Anterior cingulate cortex (tissue), 58 donors: ENCODE data around the gene CCDC106.
A peak's percentile ranks its signal among the peaks of the same experiment; 100 is the strongest.

Experiments used
- DNase-seq, 58 donors: peaks; one replicate each; lab custom pipeline; 2025; lab: John Stamatoyannopoulos, UW

Gene CCDC106

GRCh38 chr19:55666343-55667005, 18.5 kb downstream of the CCDC106 start:
- no peak for DNase-seq

GRCh38 chr19:55667006-55667381, 19.0 kb downstream of the CCDC106 start:
- no peak for DNase-seq

- DNase-seq = no peak
Measured at GRCh38 chr19:55667511-55667910, 19.5 kb downstream of the CCDC106 start.

GRCh38 chr19:55667958-55668357, 19.9 kb downstream of the CCDC106 start:
- DNase-seq = peak in 1 of 58 donors; percentile 30

- DNase-seq = no peak
Measured at GRCh38 chr19:55668603-55669348, 20.8 kb downstream of the CCDC106 start.

- peak in 1 of 58 donors; percentile 43 for DNase-seq
Measured at GRCh38 chr19:55669418-55670279, 21.6 kb downstream of the CCDC106 start.

- peak in 22 of 58 donors; percentile 2 to 43 (median 15) for DNase-seq
Measured at GRCh38 chr19:55670280-55671053, 22.5 kb downstream of the CCDC106 start.

GRCh38 chr19:55671054-55671378, 23.0 kb downstream of the CCDC106 start:
- no peak for DNase-seq

- DNase-seq = no peak
Measured at GRCh38 chr19:55672418-55672817, 24.4 kb downstream of the CCDC106 start.

GRCh38 chr19:55673465-55673864, 25.5 kb downstream of the CCDC106 start:
- no peak for DNase-seq

- DNase-seq = no peak
Measured at GRCh38 chr19:55673889-55674288, 25.9 kb downstream of the CCDC106 start.

- DNase-seq = no peak
Measured at GRCh38 chr19:55674459-55674840, 26.4 kb downstream of the CCDC106 start.

- DNase-seq = peak; percentile 51 to 98 (median 93)
Measured at GRCh38 chr19:55674841-55675660, 27.0 kb downstream of the CCDC106 start, which contains the start of gene EPN1. Gene EPN1 (plus strand): TSS chr19:55675226. CDS start chr19:55678628, 3,402 bp downstream.

- no peak for DNase-seq
Measured at GRCh38 chr19:55675661-55676354, 27.8 kb downstream of the CCDC106 start.

GRCh38 chr19:55676383-55676782, 28.4 kb downstream of the CCDC106 start:
- no peak for DNase-seq

- no peak for DNase-seq
Measured at GRCh38 chr19:55676889-55677505, 29.0 kb downstream of the CCDC106 start.

- no peak for DNase-seq
Measured at GRCh38 chr19:55677572-55678028, 29.6 kb downstream of the CCDC106 start.

- peak in 17 of 58 donors; percentile 8 to 39 (median 19) for DNase-seq
Measured at GRCh38 chr19:55678121-55678671, 30.2 kb downstream of the CCDC106 start.
